ENCODE results near the gene DCTPP1. TPM values are rescaled to one million over a fixed set of nuclear protein-coding genes. Genes with fewer than 3 reads are reported as not detected.
A peak's percentile ranks its signal among the peaks of the same experiment; 100 is the strongest.

Gene DCTPP1
- total RNA-seq, 1 donor from 2014 or later = 14.5 TPM

DNA sequence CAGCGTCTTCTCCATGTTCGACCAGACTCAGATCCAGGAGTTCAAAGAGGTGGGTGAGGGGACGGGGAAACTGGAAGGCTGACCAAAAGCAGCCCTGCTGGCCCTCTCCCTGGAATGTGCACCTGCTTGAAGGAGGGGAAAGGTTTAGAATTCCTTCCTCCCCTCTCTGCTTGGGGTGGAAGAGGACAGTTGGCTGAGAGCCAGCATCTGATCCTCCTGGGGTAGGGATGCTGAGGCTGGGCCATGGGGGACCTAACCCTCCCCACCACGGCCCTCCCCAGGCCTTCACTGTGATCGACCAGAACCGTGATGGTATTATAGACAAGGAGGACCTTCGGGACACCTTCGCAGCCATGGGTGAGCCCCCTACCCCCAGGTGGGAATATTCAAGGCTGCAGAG lies 54.0 kb downstream of the DCTPP1 start:
- no peaks in the 10 kb centered on the region for H3K36me3 ChIP-seq
- TF ChIP-seq POLR2AphosphoS5 (IDR thresholded peaks at IDR 0.05; ENCODE audit: insufficient read depth in 1 of 2, low read depth in 1 of 2) (no peak), POLR2A (IDR thresholded peaks at IDR 0.05) (no peak)
- TF ChIP-seq, protein P1, sequence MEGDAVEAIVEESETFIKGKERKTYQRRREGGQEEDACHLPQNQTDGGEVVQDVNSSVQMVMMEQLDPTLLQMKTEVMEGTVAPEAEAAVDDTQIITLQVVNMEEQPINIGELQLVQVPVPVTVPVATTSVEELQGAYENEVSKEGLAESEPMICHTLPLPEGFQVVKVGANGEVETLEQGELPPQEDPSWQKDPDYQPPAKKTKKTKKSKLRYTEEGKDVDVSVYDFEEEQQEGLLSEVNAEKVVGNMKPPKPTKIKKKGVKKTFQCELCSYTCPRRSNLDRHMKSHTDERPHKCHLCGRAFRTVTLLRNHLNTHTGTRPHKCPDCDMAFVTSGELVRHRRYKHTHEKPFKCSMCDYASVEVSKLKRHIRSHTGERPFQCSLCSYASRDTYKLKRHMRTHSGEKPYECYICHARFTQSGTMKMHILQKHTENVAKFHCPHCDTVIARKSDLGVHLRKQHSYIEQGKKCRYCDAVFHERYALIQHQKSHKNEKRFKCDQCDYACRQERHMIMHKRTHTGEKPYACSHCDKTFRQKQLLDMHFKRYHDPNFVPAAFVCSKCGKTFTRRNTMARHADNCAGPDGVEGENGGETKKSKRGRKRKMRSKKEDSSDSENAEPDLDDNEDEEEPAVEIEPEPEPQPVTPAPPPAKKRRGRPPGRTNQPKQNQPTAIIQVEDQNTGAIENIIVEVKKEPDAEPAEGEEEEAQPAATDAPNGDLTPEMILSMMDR (IDR thresholded peaks at IDR 0.05) = no peak
- intact Hi-C loops (cut with DNase I) = loop anchor here (5.0 to 10.0 kb wide), 2 partner anchors 569 to 1499 kb away; partner anchors contain the start of genes MAZ and ZNF267
- no peaks in the 10 kb centered on the region for H3K27me3 ChIP-seq
- no peaks in the 10 kb centered on the region for H3K9me3 ChIP-seq
- no peak overlapping the region for H3K27ac ChIP-seq
- peaks cover 30% of the 10 kb centered on the region for H3K4me1 ChIP-seq
- DNase-seq (ENCODE audit: extremely low spot score in 2 of 2) = peak in 1 of 2 donors; percentile 84
- no peak overlapping the region for H3K4me3 ChIP-seq

DNA sequence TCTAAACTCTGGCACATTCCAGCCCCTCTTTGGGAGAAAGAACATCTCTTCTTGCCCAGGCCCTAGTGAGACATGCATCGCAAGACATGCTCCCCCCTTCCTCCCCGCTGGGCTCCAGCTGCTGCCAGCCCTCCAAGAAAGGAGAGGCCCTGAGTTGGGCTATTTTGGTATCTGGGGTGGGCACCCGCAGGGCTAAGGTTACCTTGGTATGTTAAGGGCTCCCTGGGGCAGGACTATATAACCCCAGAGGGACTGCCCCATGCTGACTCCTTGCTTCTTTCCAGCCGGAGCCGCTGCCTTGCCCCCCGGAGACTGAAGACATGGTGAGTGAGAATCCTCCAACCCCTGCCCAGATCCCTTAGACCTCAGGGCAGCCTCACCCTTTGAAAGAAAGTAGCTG lies 55.3 kb downstream of the DCTPP1 start, which contains the start of gene MYL11:
MYL11 (plus strand) TSS at position 265 of the 400 bp plus-strand sequence; CDS start at position 321, 56 bp downstream.
- intact Hi-C loops (cut with DNase I) = loop anchor here (10.0 kb wide), 1 partner anchor 1500 kb away; the partner anchor contains the start of gene ZNF267
- H3K4me3 ChIP-seq = no peak within 1 kb of the TSS
- no peak within 1 kb of the TSS for H3K27ac ChIP-seq
- TF ChIP-seq POLR2AphosphoS5 (IDR thresholded peaks at IDR 0.05; ENCODE audit: insufficient read depth in 1 of 2, low read depth in 1 of 2) (no peak), POLR2A (IDR thresholded peaks at IDR 0.05) (no peak)
- TF ChIP-seq, protein P1 (IDR thresholded peaks at IDR 0.05) = no peak
- no peaks in the 10 kb centered on the region for H3K9me3 ChIP-seq
- H3K4me1 ChIP-seq = peaks cover 30% of the 10 kb centered on the region
- no peaks in the 10 kb centered on the region for H3K27me3 ChIP-seq
- no peak for DNase-seq (ENCODE audit: extremely low spot score in 2 of 2)
- no peaks in the 10 kb centered on the region for H3K36me3 ChIP-seq

Small RNAs within 50 kb of the gene (small RNA-seq; reads per million reads assigned to genes)
- not detected for gene RF00019
- gene RF00406 = 0.60 reads per million

Other genes starting within 250 kb of the DCTPP1 start
- 51.1 TPM for gene CORO1A, start 246.4 kb downstream of the DCTPP1 start, total RNA-seq
- 292 TPM for gene BOLA2B, start 236.4 kb downstream of the DCTPP1 start, total RNA-seq
- gene SLX1A, start 236.2 kb downstream of the DCTPP1 start, total RNA-seq = 48.9 TPM
- 10.8 TPM for gene SULT1A3, start 230.8 kb downstream of the DCTPP1 start, total RNA-seq
- gene NPIPB13, start 181.6 kb downstream of the DCTPP1 start, total RNA-seq = 0.25 TPM
- 29.2 TPM for gene CD2BP2, start 74.7 kb downstream of the DCTPP1 start, total RNA-seq
- 42.2 TPM for gene TBC1D10B, start 59.5 kb downstream of the DCTPP1 start, total RNA-seq
- gene MYL11, start 55.2 kb downstream of the DCTPP1 start, total RNA-seq = not detected
- gene SEPTIN1, start 47.5 kb downstream of the DCTPP1 start, total RNA-seq = 3.7 TPM
- gene ZNF48, start 34.6 kb downstream of the DCTPP1 start, total RNA-seq = 3.4 TPM
- 42.7 TPM for gene ZNF771, start 22.4 kb downstream of the DCTPP1 start, total RNA-seq
- 28.0 TPM for gene SEPHS2, start 15.8 kb upstream of the DCTPP1 start, total RNA-seq
- 5.4 TPM for gene ITGAL, start 42.7 kb upstream of the DCTPP1 start, total RNA-seq
- gene ZNF768, start 96.5 kb upstream of the DCTPP1 start, total RNA-seq = 30.7 TPM
- 10.6 TPM for gene ZNF747, start 104.8 kb upstream of the DCTPP1 start, total RNA-seq
- 18.4 TPM for gene ZNF764, start 128.3 kb upstream of the DCTPP1 start, total RNA-seq
- 20.1 TPM for gene ZNF688, start 141.7 kb upstream of the DCTPP1 start, total RNA-seq
- 21.6 TPM for gene ZNF785, start 155.7 kb upstream of the DCTPP1 start, total RNA-seq
- 7.6 TPM for gene ZNF689, start 180.4 kb upstream of the DCTPP1 start, total RNA-seq
- gene PRR14, start 220.9 kb upstream of the DCTPP1 start, total RNA-seq = 60.4 TPM
- 28.7 TPM for gene FBRS, start 228.4 kb upstream of the DCTPP1 start, total RNA-seq

Measured in vagina (tissue), 2 donors.